Measurements from ENCODE around the gene CHAC1. TPM values are rescaled to one million over a fixed set of nuclear protein-coding genes. Genes with fewer than 3 reads are reported as not detected.

Gene CHAC1
- total and polyA plus RNA-seq, 11 donors = 0.72 to 6.1 (median 2.4) TPM

DNA sequence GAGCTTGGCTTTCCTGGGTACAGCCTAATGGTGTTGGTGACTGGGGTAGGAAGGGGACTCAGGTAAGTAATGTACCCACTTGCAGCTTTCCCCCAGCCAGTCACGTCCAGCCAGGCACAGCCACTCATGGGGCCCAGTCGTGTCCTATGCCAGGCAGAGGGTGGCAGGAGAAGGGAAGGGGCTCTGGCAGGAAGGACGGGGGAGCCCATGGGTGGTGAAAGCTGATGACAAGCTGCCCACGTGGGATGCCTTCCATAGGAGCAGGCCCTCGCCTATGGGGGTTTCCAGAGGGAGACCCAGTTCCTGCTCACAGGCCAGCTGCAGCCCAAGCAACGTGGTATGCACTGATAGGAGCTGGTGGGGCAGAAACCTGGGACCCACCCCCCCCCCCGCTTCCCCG lies 10.7 kb downstream of the CHAC1 start:
- Histone ChIP-seq H3K36me3 (no peaks in the 10 kb centered on the region), H3K27ac (no peak overlapping the region), H3K4me3 (no peak overlapping the region), H3K4me1 (peaks cover 0 to 16% (median 2%) of the 10 kb centered on the region in 12 donors), H3K9me3 (no peaks in the 10 kb centered on the region), H3K27me3 (no peaks in the 10 kb centered on the region)
- DNase-seq = peak in 1 of 5 donors; percentile 13
- TF ChIP-seq, protein P1, sequence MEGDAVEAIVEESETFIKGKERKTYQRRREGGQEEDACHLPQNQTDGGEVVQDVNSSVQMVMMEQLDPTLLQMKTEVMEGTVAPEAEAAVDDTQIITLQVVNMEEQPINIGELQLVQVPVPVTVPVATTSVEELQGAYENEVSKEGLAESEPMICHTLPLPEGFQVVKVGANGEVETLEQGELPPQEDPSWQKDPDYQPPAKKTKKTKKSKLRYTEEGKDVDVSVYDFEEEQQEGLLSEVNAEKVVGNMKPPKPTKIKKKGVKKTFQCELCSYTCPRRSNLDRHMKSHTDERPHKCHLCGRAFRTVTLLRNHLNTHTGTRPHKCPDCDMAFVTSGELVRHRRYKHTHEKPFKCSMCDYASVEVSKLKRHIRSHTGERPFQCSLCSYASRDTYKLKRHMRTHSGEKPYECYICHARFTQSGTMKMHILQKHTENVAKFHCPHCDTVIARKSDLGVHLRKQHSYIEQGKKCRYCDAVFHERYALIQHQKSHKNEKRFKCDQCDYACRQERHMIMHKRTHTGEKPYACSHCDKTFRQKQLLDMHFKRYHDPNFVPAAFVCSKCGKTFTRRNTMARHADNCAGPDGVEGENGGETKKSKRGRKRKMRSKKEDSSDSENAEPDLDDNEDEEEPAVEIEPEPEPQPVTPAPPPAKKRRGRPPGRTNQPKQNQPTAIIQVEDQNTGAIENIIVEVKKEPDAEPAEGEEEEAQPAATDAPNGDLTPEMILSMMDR (IDR thresholded peaks at IDR 0.05) = no peak
- TF ChIP-seq POLR2A (IDR thresholded peaks at IDR 0.05) = no peak
- WGBS, 4 donors = 79 to 90% (median 82%) methylated on average over 8 of the region's 8 CpGs
- intact Hi-C loops (cut with DNase I) = no loop called here
- ATAC-seq = no peak

DNA sequence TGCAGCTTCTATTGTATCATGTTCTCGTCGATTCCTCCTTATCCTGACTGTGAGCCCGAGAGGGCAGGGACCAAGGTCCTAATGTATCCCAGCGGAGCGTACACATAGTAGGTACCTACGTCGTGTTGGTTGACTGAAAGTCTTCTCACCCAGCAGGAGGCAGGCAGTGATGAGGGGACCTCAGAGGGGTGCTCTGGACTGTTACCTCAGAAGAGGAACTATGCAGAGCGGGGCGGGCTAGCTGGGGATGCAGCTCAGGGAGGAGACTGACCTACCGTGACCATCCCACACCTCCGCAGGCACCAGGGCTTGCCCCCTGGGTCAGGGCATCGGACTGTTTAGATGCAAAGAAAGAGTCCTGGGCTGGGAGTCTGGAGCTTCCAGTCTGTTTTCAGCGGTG lies 11.4 kb downstream of the CHAC1 start:
- DNase-seq (no peak), ATAC-seq (no peak)
- peaks cover 0 to 16% (median 2%) of the 10 kb centered on the region in 12 donors for H3K4me1 ChIP-seq
- no peaks in the 10 kb centered on the region for H3K36me3 ChIP-seq
- no peaks in the 10 kb centered on the region for H3K9me3 ChIP-seq
- H3K27ac ChIP-seq = no peak overlapping the region
- WGBS, 4 donors = 83 to 86% (median 85%) methylated on average over 13 of the region's 13 CpGs
- H3K4me3 ChIP-seq = no peak overlapping the region
- intact Hi-C loops (cut with DNase I) = no loop called here
- no peaks in the 10 kb centered on the region for H3K27me3 ChIP-seq
- TF ChIP-seq, protein P1 (IDR thresholded peaks at IDR 0.05) = no peak
- TF ChIP-seq POLR2A (IDR thresholded peaks at IDR 0.05) = no peak

DNA sequence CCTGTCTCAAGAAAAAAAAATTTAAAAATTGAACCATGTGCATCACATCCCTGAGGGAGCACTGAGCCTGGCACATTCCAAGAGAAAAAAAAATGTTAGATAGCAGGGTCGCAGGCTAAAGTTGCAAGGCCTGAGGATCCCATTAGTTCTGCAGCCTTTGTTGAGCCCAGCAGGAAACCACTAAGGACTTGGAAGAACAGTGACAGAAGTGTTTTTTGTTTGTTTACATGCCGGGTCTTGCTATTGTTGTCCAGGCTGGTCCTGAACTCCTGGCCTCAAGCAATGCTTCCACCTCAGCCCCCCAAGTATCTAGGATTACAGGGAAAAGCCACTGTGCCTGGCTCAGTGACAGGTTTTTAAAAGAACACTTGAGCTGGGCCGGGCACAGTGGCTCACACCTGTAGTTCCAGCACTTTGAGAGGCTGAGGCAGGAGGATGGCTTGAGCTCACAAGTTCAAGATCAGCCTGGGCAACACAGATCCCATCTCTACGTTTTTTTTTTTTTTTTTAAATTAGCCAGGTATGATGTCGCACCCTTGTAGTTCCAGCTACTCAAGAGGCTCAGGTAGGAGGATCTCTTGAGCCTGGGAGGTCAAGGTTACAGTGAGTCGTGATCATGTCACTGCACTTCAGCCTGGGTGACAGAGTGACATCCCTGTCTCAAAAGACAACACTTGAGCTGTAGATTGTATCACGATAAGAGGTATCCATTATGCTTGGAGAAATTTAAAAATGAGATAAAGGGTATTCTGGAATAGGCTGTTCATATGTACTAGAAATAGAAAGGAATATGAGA lies 15.2 kb downstream of the CHAC1 start:
- no peak for ATAC-seq
- 70 to 73% (median 71%) methylated on average over 7 of the region's 7 CpGs for WGBS, 4 donors

DNA sequence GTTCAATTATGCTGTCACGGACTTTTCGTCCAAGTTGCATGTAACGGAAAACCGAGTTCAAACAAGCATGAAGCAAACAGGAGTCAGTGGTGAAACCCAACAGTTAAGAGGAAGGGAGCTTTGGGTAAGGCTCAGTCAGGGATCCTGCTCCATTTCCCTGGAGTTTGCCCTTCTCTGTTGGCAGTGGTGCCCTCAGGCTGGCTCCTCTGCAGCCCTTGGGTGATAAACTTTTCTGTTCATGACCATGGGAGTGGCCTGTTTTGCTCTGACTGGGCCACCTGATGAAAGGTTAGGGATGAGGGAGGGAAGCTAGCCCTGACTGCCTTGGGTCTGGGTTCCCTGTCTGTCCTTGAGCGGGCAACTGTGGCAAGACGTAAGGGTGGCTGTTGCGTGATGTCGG lies 16.1 kb downstream of the CHAC1 start:
- no peaks in the 10 kb centered on the region for H3K36me3 ChIP-seq
- WGBS, 4 donors = 88 to 96% (median 94%) methylated on average over 8 of the region's 8 CpGs
- intact Hi-C loops (cut with DNase I) = no loop called here
- H3K4me3 ChIP-seq = no peak overlapping the region
- H3K4me1 ChIP-seq = peaks cover 0 to 16% (median 2%) of the 10 kb centered on the region in 12 donors
- TF ChIP-seq, protein P1 (IDR thresholded peaks at IDR 0.05) = no peak
- no peak for TF ChIP-seq POLR2A (IDR thresholded peaks at IDR 0.05)
- H3K9me3 ChIP-seq = no peaks in the 10 kb centered on the region
- no peak for DNase-seq
- no peaks in the 10 kb centered on the region for H3K27me3 ChIP-seq
- no peak for ATAC-seq
- H3K27ac ChIP-seq = no peak overlapping the region

More for the DNA sequence above, 15.2 kb downstream of the CHAC1 start:
- H3K36me3 ChIP-seq = no peaks in the 10 kb centered on the region
- TF ChIP-seq, protein P1 (IDR thresholded peaks at IDR 0.05) = no peak
- no peak for TF ChIP-seq POLR2A (IDR thresholded peaks at IDR 0.05)
- intact Hi-C loops (cut with DNase I) = no loop called here
- DNase-seq = no peak
- H3K27me3 ChIP-seq = no peaks in the 10 kb centered on the region
- no peak overlapping the region for H3K27ac ChIP-seq
- H3K4me3 ChIP-seq = no peak overlapping the region
- H3K4me1 ChIP-seq = peaks cover 0 to 16% (median 2%) of the 10 kb centered on the region in 12 donors
- no peaks in the 10 kb centered on the region for H3K9me3 ChIP-seq
